Calu3 (cell line): Measurements from ENCODE around the gene CNGA1. TPM values are rescaled to one million over a fixed set of nuclear protein-coding genes. Genes with fewer than 3 reads are reported as not detected.

Experiments
- BruUV-seq: library from RNA; stranded (reverse); fragments of 400-500 nt; replicated peaks from 2 replicates; lab custom pipeline; 2021; lab: Mats Ljungman, UMichigan
- CTCF ChIA-PET: fragments of 300-600 bp; sonication (Branson Sonifier 250); formaldehyde crosslinking; loops from one replicate; lab custom pipeline; 2022; ENCODE audit warnings: antibody characterized with exemption; lab: Charles Lee
- DNase-seq: peaks from one replicate; pipeline ENCODE4 v3.0.0; 2022
- H3K27ac Mint-ChIP-seq: one replicate; pipeline ENCODE4 v1.8.0; 2022; ENCODE audit warnings: mixed read lengths; ENCODE audit not compliant: unreplicated experiment
- H3K27me3 Mint-ChIP-seq: one replicate; pipeline ENCODE4 v1.8.0; 2022; ENCODE audit warnings: mixed read lengths; ENCODE audit not compliant: unreplicated experiment
- H3K36me3 Mint-ChIP-seq: one replicate; pipeline ENCODE4 v1.8.0; 2022; ENCODE audit warnings: mild to moderate bottlenecking, moderate library complexity, mixed read lengths; ENCODE audit not compliant: insufficient read depth, unreplicated experiment
- H3K4me1 Mint-ChIP-seq: one replicate; pipeline ENCODE4 v1.8.0; 2022; ENCODE audit warnings: mild to moderate bottlenecking, low read depth, mixed read lengths; ENCODE audit not compliant: unreplicated experiment
- H3K4me3 Mint-ChIP-seq: one replicate; pipeline ENCODE4 v1.8.0; 2022; ENCODE audit warnings: mild to moderate bottlenecking, low read depth, moderate library complexity, mixed read lengths; ENCODE audit not compliant: unreplicated experiment
- H3K9me3 Mint-ChIP-seq: one replicate; pipeline ENCODE4 v1.8.0; 2022; ENCODE audit warnings: low read depth, mixed read lengths; ENCODE audit not compliant: unreplicated experiment
- CTCF ChIP-seq: fragments of 200-600 bp; IDR thresholded peaks from one replicate; pipeline ENCODE4 v1.8.0; 2022; ENCODE audit warnings: antibody characterized with exemption; ENCODE audit not compliant: unreplicated experiment
- intact Hi-C: fragments of 100-400 bp; cut with micrococcal nuclease; formaldehyde crosslinking; loops from one replicate; pipeline ENCODE4 v1.10.0; 2022; ENCODE audit not compliant: unreplicated experiment
- total RNA-seq: library from RNA; stranded (reverse); gene quantifications from 2 replicates; pipeline ENCODE4 v1.2.3, GENCODE V29; 2022

Gene CNGA1
- total RNA-seq, 1 experiment from 2014 or later, result 2.4 TPM

GRCh38 chr4:47913330-47913729 is 103.2 kb downstream of the CNGA1 start:
- TF ChIP-seq CTCF, result no peak
- no peak for DNase-seq
- Mint-ChIP-seq H3K9me3 (no peaks in the 10 kb centered on the region), H3K36me3 (peaks cover 27% of the 10 kb centered on the region), H3K27ac (peak overlapping the region; percentile 96), H3K27me3 (no peaks in the 10 kb centered on the region), H3K4me1 (peaks cover 19% of the 10 kb centered on the region), H3K4me3 (peak overlapping the region; percentile 96)
- CTCF ChIA-PET, result interaction anchor here (1.0 kb wide), 1 partner anchor 26 kb away, joined by 3 read pairs; no protein-coding TSS in a partner anchor
- TSS peak; percentile 56 for BruUV-seq
- intact Hi-C loops, result no loop called here

GRCh38 chr4:47907089-47907646 is 109.3 kb downstream of the CNGA1 start:
- Mint-ChIP-seq H3K27ac (no peak overlapping the region), H3K36me3 (peaks cover 6% of the 10 kb centered on the region), H3K27me3 (no peaks in the 10 kb centered on the region), H3K4me1 (no peaks in the 10 kb centered on the region), H3K9me3 (no peaks in the 10 kb centered on the region), H3K4me3 (no peak overlapping the region)
- no peak for DNase-seq
- CTCF ChIA-PET, result no interaction called here
- TF ChIP-seq CTCF, result no peak
- no TSS peak for BruUV-seq
- intact Hi-C loops, result no loop called here

- Mint-ChIP-seq H3K4me3 (no peak overlapping the region), H3K36me3 (peaks cover 24% of the 10 kb centered on the region), H3K4me1 (no peaks in the 10 kb centered on the region), H3K9me3 (no peaks in the 10 kb centered on the region), H3K27ac (no peak overlapping the region), H3K27me3 (no peaks in the 10 kb centered on the region)
- no TSS peak for BruUV-seq
- intact Hi-C loops, result no loop called here
- CTCF ChIA-PET, result no interaction called here
- DNase-seq, result no peak
- no peak for TF ChIP-seq CTCF
Observed at GRCh38 chr4:47899639-47900038, 116.8 kb downstream of the CNGA1 start.

GRCh38 chr4:47891928-47892327 is 124.6 kb downstream of the CNGA1 start:
- Mint-ChIP-seq H3K4me3 (no peak overlapping the region), H3K36me3 (peaks cover 18% of the 10 kb centered on the region), H3K9me3 (no peaks in the 10 kb centered on the region), H3K27me3 (no peaks in the 10 kb centered on the region), H3K4me1 (no peaks in the 10 kb centered on the region), H3K27ac (no peak overlapping the region)
- CTCF ChIA-PET, result no interaction called here
- DNase-seq, result no peak
- no TSS peak for BruUV-seq
- TF ChIP-seq CTCF, result no peak
- intact Hi-C loops, result no loop called here

Other genes starting within 250 kb of the CNGA1 start
- gene CORIN, start 178.6 kb downstream of the CNGA1 start, total RNA-seq, result 0.07 TPM in 1 of 2 replicates, not detected in the other
- 15.8 and 16.1 TPM in 2 replicates for gene NFXL1, start 102.1 kb downstream of the CNGA1 start, total RNA-seq
- 17.0 and 21.0 TPM in 2 replicates for gene NIPAL1, start 91 bp upstream of the CNGA1 start, total RNA-seq
- 2.8 and 4.6 TPM in 2 replicates for gene TXK, start 117.6 kb upstream of the CNGA1 start, total RNA-seq